Measurements from ENCODE around the gene SGTA.

SGTA gene

DNA sequence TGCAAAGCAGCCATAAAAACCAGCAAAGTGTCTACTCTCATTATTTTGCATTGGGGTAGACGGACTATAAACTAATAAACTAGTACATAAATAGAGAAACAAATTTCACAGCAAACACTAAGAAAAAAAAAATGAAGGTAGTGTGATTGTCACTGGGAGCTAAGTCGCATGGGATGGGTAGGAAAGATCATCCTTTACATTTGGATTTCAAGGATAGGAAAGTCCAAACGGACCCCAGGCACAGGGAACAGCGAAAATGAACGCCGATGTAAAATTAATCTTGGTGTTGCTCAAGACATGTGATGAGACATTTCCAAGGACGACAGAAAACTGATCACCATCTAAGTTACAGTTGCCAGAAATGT lies 690 bp upstream of the SGTA start:
- Histone ChIP-seq H3K27ac (replicated peaks) (peak overlapping the region; percentile 95), H3K27me3 (ENCODE audit: insufficient read depth, poor library complexity, severe bottlenecking) (no peaks in the 10 kb centered on the region), H3K4me3 (replicated peaks; ENCODE audit: insufficient read depth, low read length) (0 out of 2 replicates have a peak overlapping the region, but pooled peaks have one; percentile 5)
- TF ChIP-seq SPI1 (IDR thresholded peaks at IDR 0.05; ENCODE audit: borderline replicate concordance, low read depth): no peak
- TF ChIP-seq POLR2AphosphoS5 (IDR thresholded peaks at IDR 0.05; ENCODE audit: low read depth): no peak
- TF ChIP-seq, protein P1, sequence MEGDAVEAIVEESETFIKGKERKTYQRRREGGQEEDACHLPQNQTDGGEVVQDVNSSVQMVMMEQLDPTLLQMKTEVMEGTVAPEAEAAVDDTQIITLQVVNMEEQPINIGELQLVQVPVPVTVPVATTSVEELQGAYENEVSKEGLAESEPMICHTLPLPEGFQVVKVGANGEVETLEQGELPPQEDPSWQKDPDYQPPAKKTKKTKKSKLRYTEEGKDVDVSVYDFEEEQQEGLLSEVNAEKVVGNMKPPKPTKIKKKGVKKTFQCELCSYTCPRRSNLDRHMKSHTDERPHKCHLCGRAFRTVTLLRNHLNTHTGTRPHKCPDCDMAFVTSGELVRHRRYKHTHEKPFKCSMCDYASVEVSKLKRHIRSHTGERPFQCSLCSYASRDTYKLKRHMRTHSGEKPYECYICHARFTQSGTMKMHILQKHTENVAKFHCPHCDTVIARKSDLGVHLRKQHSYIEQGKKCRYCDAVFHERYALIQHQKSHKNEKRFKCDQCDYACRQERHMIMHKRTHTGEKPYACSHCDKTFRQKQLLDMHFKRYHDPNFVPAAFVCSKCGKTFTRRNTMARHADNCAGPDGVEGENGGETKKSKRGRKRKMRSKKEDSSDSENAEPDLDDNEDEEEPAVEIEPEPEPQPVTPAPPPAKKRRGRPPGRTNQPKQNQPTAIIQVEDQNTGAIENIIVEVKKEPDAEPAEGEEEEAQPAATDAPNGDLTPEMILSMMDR (IDR thresholded peaks at IDR 0.05; ENCODE audit: insufficient read depth, low read length): no peak
- no peak for TF ChIP-seq GABPA (IDR thresholded peaks at IDR 0.05; ENCODE audit: low read depth)
- TF ChIP-seq, protein P2, sequence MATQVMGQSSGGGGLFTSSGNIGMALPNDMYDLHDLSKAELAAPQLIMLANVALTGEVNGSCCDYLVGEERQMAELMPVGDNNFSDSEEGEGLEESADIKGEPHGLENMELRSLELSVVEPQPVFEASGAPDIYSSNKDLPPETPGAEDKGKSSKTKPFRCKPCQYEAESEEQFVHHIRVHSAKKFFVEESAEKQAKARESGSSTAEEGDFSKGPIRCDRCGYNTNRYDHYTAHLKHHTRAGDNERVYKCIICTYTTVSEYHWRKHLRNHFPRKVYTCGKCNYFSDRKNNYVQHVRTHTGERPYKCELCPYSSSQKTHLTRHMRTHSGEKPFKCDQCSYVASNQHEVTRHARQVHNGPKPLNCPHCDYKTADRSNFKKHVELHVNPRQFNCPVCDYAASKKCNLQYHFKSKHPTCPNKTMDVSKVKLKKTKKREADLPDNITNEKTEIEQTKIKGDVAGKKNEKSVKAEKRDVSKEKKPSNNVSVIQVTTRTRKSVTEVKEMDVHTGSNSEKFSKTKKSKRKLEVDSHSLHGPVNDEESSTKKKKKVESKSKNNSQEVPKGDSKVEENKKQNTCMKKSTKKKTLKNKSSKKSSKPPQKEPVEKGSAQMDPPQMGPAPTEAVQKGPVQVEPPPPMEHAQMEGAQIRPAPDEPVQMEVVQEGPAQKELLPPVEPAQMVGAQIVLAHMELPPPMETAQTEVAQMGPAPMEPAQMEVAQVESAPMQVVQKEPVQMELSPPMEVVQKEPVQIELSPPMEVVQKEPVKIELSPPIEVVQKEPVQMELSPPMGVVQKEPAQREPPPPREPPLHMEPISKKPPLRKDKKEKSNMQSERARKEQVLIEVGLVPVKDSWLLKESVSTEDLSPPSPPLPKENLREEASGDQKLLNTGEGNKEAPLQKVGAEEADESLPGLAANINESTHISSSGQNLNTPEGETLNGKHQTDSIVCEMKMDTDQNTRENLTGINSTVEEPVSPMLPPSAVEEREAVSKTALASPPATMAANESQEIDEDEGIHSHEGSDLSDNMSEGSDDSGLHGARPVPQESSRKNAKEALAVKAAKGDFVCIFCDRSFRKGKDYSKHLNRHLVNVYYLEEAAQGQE (IDR thresholded peaks at IDR 0.05; ENCODE audit: insufficient replicate concordance, low read depth): no peak
- no peak for DNase-seq (ENCODE audit: low read depth in 1 of 2, low spot score in 1 of 2)

DNA sequence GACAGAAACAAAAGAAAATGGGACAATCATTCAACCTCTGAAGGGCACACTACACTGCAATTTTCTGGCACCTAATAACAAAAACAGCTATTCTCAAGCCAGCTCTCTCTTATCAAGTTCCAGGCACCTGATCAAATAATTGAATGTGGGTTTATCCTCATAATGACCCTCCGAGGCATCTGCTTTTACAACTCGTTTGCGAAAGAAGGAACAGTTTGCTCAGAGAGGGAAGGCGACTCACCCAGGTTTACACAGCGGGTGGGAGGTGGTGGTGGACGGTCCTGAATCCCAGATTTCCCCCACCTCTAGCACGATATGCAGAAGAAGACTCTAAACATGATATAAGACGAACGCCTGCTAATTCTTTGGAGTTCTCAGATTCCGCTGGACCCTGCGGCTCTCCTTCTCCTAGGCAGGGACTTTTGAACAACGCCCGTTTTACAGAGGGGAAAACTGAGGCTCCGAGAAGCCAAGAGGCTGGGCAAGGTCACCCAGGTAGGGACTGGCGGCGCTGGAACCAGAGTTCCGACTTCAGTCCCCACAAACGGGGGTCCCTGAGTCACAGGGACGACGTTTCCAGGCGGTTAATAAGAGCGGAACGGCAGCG lies 641 bp downstream of the SGTA start:
- TF ChIP-seq POLR2AphosphoS5 (IDR thresholded peaks at IDR 0.05; ENCODE audit: low read depth): no peak
- Histone ChIP-seq H3K27me3 (ENCODE audit: insufficient read depth, poor library complexity, severe bottlenecking) (no peaks in the 10 kb centered on the region), H3K4me3 (replicated peaks; ENCODE audit: insufficient read depth, low read length) (peak overlapping the region; percentile 93), H3K27ac (replicated peaks) (peak overlapping the region; percentile 95)
- DNase-seq (ENCODE audit: low read depth in 1 of 2, low spot score in 1 of 2): no peak

DNA sequence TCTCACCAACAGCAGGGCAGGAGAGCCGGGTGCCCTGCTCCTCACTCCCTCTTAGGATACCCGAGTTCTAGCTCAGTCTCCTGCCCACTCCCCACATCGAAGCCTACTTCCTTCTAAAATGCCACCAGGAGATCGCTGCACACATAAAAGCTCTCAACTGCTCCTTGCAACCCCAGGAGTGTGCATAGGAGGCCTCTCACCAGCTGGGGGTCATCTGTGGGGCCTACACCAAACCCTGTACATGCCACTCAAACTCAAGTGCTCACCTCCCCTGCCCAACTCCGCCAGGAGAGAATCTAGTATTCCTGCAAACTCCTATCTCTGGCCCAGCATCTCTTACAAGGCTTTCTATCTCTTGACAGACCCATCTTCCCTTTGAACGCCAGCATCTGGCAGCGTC lies 2.8 kb downstream of the SGTA start:
- TF ChIP-seq POLR2AphosphoS5 (IDR thresholded peaks at IDR 0.05; ENCODE audit: low read depth) (no peak), GABPA (IDR thresholded peaks at IDR 0.05; ENCODE audit: low read depth) (no peak), SPI1 (IDR thresholded peaks at IDR 0.05; ENCODE audit: borderline replicate concordance, low read depth) (no peak)
- TF ChIP-seq, protein P2 (IDR thresholded peaks at IDR 0.05; ENCODE audit: insufficient replicate concordance, low read depth): no peak
- TF ChIP-seq, protein P1 (IDR thresholded peaks at IDR 0.05; ENCODE audit: insufficient read depth, low read length): no peak
- H3K27ac ChIP-seq (replicated peaks): no peak overlapping the region

DNA sequence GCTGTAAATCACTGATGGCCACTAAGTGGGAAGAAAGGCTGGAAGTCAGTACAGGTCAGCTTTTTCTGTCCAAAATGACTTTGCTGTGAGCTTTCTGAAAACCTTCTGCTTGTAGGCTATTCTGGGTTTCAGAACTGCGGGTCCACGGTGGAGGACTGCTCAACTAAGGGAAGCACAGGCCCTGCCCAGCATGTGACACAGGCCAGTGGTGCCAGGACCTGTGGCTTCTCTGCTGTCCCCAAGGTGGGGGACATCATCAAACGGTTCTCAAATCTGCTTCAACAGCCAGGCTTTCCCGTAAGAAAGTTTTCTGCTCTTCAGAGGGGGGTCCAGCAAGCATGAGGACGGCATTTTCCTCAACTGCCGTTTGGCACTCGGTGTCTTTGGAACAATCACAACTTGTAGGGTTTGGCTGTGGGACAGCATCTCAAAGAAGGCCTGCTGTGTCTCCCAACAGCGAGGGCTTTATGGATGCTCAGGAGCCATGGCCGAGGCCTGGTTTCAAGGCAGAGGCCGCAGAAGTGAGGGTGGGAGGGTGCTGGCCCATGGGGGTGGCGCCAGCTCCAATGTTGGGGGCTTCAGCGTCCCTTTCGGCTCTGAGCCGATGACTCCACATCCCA lies 3.8 kb downstream of the SGTA start:
- no peaks in the 10 kb centered on the region for H3K27me3 ChIP-seq (ENCODE audit: insufficient read depth, poor library complexity, severe bottlenecking)
- H3K27ac ChIP-seq (replicated peaks): no peak overlapping the region
- TF ChIP-seq, protein P1 (IDR thresholded peaks at IDR 0.05; ENCODE audit: insufficient read depth, low read length): no peak
- TF ChIP-seq, protein P2 (IDR thresholded peaks at IDR 0.05; ENCODE audit: insufficient replicate concordance, low read depth): no peak
- TF ChIP-seq GABPA (IDR thresholded peaks at IDR 0.05; ENCODE audit: low read depth) (no peak), POLR2AphosphoS5 (IDR thresholded peaks at IDR 0.05; ENCODE audit: low read depth) (no peak), SPI1 (IDR thresholded peaks at IDR 0.05; ENCODE audit: borderline replicate concordance, low read depth) (no peak)
- no peak overlapping the region for H3K4me3 ChIP-seq (replicated peaks; ENCODE audit: insufficient read depth, low read length)
- DNase-seq (ENCODE audit: low read depth in 1 of 2, low spot score in 1 of 2): no peak

More for the DNA sequence above, 2.8 kb downstream of the SGTA start:
- Histone ChIP-seq H3K27me3 (ENCODE audit: insufficient read depth, poor library complexity, severe bottlenecking) (no peaks in the 10 kb centered on the region), H3K4me3 (replicated peaks; ENCODE audit: insufficient read depth, low read length) (no peak overlapping the region)
- no peak for DNase-seq (ENCODE audit: low read depth in 1 of 2, low spot score in 1 of 2)
